HG03064 (cell line): ENCODE measurements around the gene OR52E8.

Experiments
- ATAC-seq: cut with Tn5 transposase; IDR thresholded peaks from one replicate; pipeline ENCODE4 v1.9.1; 2021; ENCODE audit warnings: low read depth; ENCODE audit not compliant: unreplicated experiment

The OR52E8 gene

DNA sequence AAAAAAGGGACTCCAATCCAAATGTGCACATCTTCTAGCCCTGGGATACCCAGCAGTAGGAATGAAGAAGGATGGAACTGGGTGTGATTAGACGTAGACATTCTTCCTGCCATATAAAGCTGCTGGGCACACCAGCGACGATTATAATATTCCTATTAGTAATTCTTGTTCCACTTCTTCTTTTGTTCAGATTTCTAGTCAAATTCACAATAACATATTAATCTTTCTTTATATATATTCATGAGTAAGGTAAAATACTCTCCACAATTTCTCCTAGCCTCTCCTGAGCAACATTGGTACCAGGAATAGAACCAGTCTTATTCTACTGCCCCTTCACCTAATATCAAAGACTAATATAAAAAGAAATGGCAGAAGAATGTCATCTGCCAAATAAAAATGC lies at the start of gene OR52E8:
Gene OR52E8 (minus strand): TSS at position 101 of the 400 bp plus-strand sequence. CDS start 0 bp downstream, at position 101.
- no peak for ATAC-seq

DNA sequence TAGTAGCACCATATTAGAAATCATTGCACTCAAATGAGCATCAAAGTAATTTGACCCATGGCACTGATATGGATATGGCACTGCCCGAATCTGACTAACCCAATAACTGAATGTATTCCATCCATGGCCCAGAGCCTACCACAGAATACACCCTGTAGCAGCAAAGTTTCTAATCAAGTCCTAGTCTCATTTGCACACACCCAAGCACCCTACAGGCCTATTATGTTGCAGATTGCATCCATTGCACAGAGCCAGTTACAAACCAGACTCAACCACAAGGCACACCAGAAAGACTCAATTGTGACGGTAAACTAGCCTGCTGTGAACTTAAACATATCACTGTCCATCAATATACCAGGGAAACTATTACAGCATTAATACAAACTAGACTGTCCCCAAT lies 42.0 kb upstream of the OR52E8 start:
- no peak for ATAC-seq

DNA sequence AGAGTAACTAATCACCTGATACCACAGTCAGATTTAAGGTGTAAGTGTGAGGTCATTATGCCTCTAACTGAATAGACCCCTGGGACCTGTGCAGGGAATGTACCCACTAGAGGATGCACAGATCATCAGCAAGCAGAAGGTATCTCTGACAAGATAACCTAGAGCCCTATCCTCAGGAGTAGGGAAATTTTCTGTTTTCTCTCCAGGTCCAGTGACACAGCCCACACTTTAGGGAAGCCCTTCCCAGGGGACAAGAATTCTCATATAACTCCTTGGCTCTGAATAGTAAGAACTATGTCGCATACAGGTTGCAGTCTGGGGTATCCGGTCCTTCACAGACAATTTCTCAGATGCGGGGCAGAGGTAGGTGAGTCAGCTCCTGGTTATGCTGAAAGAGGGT lies 35.4 kb upstream of the OR52E8 start, which contains the start of gene OR52E5:
Gene OR52E5 (plus strand): TSS at position 301 of the 400 bp plus-strand sequence. CDS start 7,569 bp downstream, outside the sequence.
- ATAC-seq = no peak

DNA sequence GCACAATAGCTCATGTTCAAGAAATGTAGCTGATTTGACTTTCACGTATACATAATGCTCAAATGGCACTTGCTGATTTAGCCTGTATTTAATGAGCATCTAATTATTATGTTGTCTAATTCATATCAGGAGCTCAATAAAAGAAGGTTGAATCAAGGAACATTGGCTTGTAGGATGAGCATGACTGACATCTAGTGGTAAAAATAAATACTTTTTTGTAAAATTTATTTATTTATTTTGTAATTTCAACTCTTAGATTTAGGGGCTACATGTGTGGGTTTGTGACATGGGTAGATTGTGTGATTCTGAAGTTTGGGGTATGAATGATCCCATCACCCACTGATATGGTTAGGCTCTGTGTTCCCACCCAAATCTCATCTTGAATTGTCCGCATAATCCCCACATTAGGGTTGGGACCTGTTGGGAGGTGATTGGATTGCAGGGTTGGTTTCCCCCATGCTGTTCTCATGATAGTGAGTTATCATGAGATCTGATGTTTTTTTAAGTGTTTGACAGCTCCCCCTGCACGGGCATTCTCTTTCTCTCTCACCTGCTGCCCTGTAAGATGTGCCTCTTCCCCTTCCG lies 33.8 kb upstream of the OR52E8 start:
- ATAC-seq = no peak

DNA sequence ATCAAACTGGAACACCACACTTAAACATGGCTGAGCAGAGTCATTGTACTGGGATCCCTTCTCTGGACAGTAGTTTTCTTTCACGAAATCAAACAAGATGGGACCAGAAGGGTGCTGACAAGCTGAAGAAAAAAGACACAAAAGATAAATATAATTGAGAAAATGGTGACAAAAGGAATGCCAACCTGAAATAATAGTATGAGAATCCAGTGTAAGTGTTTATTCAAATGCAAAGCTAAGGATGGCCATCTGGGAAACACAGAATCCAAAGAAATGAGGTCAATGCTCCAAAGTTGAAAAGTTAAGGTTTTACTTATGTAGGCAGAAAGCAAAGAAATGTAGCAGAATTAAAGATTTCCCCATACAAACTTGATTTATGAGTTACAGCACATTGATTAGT lies 30.2 kb upstream of the OR52E8 start:
- no peak for ATAC-seq

DNA sequence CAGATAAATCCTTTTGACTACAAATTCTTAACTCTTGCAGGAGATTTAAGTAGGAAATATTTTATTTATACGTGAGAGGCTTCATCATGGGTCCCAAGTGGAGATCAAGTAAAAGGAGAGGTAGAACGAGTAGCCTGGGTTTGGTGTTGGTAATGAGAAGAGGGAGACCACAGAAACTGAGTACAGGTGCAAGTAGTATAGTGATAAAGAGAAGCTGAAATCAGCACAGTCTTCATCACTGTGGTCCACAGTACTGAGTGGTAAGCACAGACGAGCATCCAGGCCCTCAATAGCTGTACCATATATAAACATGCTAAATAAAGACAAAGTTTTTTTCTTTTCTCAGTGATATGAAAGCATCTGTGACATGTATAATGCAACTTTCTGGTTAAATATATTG lies 29.7 kb upstream of the OR52E8 start:
- ATAC-seq = no peak

DNA sequence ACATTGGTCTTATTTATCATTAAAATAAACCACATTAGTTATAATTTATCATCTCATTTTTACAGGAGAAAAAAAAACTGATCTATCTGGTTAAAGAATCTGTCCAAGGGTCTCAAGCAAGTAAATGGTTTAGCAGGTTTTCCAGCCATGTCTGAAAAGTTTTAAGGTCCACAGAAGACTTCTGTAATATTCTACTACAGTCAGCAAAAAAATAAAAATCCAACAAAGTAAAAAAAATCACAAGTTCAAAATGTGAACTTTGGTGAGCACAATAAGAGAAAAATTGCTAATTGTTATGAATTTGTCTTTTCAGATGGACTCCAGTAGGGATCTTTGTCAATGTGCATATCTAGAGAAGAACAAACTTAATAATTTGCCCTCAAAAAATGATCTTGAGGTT lies 24.3 kb upstream of the OR52E8 start:
- ATAC-seq = no peak

DNA sequence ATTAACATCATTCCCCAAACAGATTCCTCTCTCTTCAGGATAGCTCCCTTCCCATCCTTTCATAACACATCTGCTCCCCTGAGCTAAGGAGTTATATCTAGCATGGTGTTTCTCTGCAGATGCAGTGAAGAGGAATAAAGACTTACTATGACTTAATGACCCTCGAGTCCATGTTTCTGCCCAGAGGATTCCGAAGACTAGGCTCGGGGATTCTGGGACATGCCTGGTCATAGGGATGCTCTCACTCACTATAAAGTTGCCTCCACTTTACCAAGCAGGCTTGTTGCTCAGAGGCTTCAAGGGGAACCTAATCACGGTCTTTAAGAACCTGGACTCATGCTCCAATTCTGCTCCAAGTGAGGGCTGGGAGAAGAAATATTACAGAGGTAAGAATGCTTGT lies 22.8 kb upstream of the OR52E8 start, which contains the start of gene OR52E4:
Gene OR52E4 (plus strand): TSS at position 301 of the 400 bp plus-strand sequence. CDS start 3,664 bp downstream, outside the sequence.
- ATAC-seq = no peak

DNA sequence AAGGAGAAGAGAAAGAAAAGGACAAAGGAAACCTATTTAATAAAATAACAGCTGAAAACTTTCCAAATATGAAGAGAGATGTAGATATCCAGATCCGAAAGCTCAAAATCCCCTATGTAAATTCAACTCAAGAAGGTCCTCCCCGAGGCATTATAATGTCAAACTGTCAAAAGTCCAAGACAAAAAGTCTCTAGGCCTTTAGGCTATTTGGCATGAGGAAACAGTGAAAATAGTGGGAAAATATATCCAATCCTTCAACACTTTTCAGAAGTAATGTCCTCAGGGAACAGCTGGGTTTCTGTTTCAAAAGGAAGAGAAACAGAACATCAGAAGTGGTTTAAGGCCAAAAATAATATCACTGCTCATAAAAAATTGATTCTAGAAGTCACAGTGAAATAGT lies 21.1 kb upstream of the OR52E8 start:
- ATAC-seq = no peak

DNA sequence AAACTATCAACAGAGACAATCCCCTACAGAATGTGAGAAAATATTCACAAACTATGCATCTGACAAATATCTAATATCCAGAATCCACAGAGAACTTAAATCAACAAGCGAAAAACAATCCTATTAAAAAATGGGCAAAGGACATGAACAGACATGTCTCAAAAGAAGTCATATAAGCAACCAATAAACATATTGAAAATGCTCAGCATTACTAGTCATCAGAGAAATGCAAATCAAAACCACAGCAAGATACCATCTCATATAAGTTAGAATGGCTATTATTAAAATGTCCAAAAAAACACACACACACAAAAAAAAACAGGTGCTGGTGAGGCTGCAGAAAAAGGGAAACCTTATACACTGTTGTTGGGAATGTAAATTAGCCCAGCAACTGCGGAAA lies 8.3 kb upstream of the OR52E8 start:
- no peak for ATAC-seq

DNA sequence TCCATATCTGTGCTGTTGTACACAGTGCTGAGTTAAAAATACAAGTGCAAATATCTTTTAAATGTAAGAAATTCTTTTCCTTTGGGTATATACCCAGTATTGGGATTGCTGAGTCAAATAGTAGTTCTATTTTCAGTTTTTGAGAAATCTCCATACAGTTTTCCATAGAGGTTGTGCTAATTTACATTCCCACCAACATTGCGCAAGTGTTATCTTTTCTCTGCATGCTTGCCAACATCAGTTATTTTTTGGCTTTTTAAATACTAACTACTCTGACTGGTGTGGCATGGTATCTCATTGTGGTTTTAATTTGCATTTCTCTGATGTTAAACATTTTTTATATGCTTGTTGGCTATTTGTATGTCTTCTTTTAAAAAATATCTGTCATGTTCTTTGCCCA lies 6.5 kb downstream of the OR52E8 start:
- no peak for ATAC-seq

DNA sequence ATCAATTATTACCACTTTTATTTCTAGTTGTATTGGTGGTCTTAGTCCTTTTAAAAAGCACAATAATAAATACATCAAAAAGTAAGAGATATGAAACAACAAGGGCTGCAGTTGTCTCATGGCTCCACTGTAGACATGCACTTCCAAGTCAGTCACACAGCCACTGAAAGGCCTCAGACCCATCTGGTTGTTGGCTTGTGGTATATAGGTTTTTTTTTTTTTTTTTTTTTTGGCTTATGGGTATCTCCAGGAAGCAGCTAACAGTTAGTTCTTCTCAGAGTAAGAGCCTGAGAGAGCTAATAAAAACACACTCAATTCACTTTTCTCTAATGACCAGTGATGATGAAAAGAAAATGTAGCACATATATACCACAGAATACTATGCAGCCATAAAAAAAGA lies 9.8 kb downstream of the OR52E8 start:
- ATAC-seq = no peak

DNA sequence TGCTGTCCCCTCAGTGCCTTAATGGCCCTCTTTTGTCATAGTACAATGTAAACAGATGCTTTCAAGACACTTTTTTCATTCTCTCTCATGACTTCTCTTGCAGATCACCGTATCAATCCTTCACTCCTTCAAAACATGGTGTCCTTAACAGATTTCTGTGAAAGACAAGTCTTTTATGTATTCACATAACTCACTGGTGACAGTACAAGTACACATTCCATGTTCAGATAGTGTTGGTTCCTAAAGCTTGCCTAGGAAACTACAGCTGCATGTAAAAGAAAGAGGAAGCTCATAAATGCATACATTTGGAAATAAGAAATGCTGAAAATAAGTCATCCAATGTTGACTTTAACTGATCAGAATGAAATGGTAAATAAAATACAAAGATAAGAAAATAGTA lies 10.8 kb downstream of the OR52E8 start:
- ATAC-seq = no peak

DNA sequence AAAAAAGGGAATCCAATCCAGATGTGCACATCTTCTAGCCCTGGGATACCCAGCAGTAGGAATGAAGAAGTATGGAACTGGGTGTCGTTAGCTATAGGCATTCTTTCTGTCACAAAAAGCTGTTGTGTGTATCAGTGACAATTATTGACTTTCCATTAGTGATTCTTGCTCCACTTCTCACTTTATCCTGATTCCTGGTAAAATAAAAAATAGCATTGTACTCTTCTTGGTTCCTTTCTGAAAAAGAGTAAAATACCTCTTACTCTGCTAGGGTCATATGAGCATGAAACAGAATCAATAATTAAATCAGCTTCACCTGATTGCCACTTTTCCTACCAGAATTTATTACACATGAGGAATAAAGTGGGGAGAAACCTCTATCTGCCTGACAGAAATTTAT lies 15.7 kb downstream of the OR52E8 start, which contains the start of gene OR52E6:
Gene OR52E6 (minus strand): TSS at position 101 of the 400 bp plus-strand sequence. CDS start 0 bp downstream, at position 101.
- ATAC-seq = no peak

DNA sequence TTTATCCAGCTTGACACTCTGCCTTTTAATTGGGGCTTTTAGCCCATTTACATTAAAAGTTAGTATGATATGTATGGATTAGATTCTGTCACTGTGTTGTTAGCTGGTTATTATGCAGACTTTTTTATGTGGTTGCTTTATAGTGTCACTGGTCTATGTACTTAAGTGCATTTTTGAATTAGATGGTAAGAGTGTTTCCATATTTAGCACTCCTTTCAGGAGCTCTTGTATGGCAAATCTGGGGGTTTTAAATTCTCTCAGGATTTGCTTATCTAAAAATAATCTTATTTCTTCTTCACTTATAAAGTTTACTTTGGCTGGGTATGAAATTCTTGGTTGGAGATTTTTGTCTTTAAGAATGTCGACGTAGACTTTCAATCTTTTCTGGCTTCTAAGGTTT lies 19.8 kb downstream of the OR52E8 start:
- no peak for ATAC-seq

DNA sequence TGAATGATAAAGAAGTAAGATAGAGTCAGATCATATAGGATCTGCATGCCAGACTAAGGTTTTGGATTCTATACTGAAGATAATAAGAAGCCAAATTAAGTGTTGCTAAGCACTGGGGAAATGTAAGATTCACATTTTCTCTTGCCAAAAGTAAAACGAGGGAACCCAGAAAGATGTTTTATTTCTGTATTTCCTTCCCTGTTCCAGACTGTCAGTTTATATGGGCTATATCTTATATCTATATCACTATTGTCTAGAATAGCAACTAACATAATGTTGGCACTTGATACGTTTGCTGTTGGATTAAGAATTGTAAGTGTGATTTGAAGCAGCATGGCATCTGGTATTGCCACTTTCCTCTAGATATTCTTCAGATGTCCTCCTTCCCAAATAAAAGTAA lies 24.0 kb downstream of the OR52E8 start:
- no peak for ATAC-seq

DNA sequence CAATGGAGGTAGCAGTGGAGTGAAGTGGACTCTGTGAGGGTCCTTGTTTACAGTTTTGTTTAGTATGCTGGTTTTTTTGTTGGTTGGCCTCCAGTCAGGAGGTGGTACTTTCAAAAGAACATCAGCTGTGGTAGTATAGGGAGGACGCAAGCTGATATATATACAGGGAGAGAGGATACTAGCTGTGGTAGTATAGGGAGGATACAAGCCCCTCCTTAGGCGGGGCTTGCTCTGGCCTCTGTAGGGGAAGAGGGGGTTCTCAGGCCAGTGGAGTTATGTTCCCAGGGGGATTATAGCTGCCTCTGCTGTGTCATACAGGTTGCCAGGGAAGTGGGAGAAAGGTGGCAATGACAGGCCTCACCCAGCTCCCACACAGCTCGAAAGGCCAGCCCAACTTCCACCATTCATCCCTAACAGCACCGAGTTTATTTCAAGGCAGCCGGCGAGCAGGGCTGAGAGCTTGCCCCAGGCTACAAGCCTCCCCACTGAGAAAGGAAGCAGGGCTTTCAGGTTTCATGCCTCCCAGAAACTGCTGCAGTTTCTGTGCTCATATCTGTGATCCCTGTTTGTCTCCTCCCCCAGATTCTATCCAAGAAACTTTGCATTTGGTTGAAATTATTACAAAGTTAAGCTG lies 26.2 kb downstream of the OR52E8 start:
- no peak for ATAC-seq

DNA sequence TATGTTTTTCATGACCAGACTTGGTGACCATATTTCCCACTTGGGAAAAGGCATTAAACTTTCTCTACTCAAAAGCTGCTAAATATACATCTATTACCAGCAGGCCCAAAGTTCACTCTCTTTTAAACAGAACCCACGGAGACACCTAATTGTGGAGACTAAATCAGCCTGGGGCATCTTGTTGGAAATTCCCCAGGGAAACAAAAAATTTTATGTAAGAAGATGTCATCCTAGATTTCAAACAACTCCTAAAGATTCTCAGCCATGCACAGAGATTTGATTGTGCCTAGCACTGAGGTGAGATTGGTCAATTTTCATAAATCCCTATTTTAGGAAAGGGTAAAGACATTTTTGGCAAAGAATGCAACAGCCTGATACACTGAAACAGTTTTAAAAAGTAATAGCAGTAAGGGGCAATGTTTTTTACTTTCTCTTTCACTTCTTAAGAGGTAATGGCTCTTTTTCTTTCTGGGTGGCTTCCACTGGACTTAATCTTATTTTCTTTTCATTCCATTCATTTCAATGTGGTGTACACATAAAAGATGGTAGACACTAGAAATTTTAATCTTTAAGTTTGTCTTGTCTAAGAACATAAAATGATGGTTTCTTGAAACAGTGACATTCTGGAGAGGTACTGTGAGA lies 39.1 kb downstream of the OR52E8 start:
- ATAC-seq = peak; percentile 60

DNA sequence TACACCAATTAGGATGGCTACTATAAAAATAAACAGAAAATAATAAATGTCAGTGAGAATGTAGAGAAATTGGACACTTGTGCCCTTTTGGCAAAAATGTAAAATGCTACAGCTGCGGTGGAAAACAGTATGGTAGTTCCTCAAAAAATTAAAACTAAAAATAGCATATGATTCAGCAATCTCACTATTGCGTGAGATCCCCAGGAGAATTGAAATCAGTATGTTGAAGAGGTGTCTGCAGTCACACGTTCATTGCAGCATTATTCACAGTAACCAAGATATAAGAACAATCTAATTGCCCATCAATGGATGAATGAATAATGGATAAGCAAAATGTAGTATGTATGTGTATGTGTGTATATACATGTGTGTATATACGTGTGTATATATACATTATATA lies 42.0 kb downstream of the OR52E8 start:
- ATAC-seq = no peak

DNA sequence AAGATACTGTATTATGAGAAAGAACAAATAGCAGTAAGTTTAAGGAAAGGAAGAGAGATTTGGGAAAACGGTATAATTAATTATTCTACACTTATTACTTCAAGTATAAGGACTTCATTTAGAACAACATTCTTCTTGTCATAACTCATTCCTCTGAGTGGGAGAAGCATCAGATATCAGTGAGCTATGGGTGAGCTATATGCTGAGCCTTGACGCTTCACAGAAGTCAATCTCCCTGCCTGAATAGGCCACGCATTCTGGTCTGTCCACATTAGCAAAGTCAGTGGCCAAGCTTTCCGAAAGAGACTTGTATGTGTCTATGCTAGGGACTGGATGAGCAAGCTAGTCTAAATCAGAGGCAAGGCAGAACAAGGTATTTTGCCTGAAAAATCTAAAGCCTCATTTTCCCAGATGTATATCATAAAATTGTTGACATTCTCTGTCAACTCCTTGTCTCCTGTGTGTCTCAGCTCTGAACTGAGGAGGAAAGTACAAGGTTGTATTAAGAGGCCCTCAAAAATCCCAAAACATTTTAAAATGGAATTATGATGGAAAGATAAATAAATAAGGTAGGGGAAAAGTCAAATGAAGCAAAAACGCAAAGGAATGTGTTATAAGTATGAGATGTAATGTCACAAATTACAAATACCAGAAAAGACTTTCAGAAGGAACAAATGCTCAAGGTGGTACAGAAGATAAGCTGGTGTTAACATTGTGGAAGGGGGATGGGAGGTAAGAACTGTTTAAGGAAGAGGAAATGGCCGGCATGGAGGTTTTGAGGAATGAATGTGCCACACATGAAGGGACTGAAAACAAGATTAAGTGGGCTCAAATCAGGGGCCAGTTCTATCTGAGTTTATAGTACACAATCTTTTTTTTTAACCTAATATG lies 47.3 kb downstream of the OR52E8 start:
- no peak for ATAC-seq

DNA sequence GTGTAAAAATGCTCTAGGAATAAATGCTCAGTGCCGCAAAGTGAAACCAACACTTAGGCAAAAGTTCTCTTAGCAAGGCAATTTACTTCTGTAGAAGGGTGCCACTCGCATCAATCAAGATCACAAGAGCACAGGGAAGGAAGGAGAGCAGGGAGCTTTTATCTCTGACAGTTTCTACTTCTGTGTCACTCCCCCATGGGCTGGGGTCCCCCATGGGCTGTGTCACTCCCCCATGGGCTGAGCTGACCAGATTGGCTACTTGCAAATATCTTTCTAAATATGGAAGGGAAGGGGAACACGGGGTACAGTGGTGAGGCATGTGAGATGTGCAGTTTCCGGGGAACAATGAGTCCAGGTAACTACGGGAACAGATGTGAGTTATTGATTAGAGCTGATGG lies 48.4 kb downstream of the OR52E8 start:
- ATAC-seq = peak; percentile 34
